Left ventricle myocardium inferior (tissue), 1 donor: ENCODE measurements around the gene P2RY13. TPM values are rescaled to one million over a fixed set of nuclear protein-coding genes. Genes with fewer than 3 reads are reported as not detected.

Source experiments
- DNase-seq: peaks from one replicate; pipeline ENCODE4 v3.0.0-alpha.2; 2020
- H3K27ac ChIP-seq: fragments of 200-600 bp; replicated peaks from 2 replicates; pipeline ENCODE4 v1.8.0; 2021
- H3K27me3 ChIP-seq: fragments of 200-600 bp; 2 replicates; pipeline ENCODE4 v1.8.0; 2021; ENCODE audit warnings: low read depth
- H3K36me3 ChIP-seq: fragments of 200-600 bp; 2 replicates; pipeline ENCODE4 v1.8.0; 2021
- H3K4me1 ChIP-seq: fragments of 200-600 bp; 2 replicates; pipeline ENCODE4 v1.8.0; 2021
- H3K4me3 ChIP-seq: fragments of 200-600 bp; 2 replicates; pipeline ENCODE4 v1.8.0; 2021; ENCODE audit warnings: mild to moderate bottlenecking, moderate library complexity
- H3K9me3 ChIP-seq: fragments of 200-600 bp; replicated peaks from 2 replicates; pipeline ENCODE4 v1.8.0; 2021
- CTCF ChIP-seq: fragments of 200-600 bp; IDR thresholded peaks from 2 replicates; pipeline ENCODE4 v1.8.0; 2021; ENCODE audit warnings: antibody characterized with exemption, mild to moderate bottlenecking, borderline replicate concordance
- intact Hi-C: fragments of 100-400 bp; cut with micrococcal nuclease; formaldehyde crosslinking; loops from one replicate; pipeline ENCODE4 v1.11.0; 2022
- total RNA-seq: library from RNA; stranded (reverse); fragmentation: NEBNext Ultra II Directional; extraction: Animal tissue kit (Norgen Biotek cat#: 25700); gene quantifications from one replicate; pipeline ENCODE4 v1.2.1, GENCODE V29; 2021
- donor health status: DM: no; HTN: yes; CAD: no; lungs with severe emphysema.

The P2RY13 gene
- total RNA-seq, 1 donor from 2014 or later: 0.96 TPM

- H3K36me3 ChIP-seq: no peaks in the 10 kb centered on the region
- intact Hi-C loops: loop anchor here (2.0 kb wide), 2 partner anchors 53 to 113 kb away; no protein-coding TSS in a partner anchor
- no peaks in the 10 kb centered on the region for H3K27me3 ChIP-seq
- no peak for TF ChIP-seq CTCF
- H3K27ac ChIP-seq: peak overlapping the region; percentile 64
- no peak overlapping the region for H3K4me3 ChIP-seq
- H3K4me1 ChIP-seq: peaks cover 10% of the 10 kb centered on the region
- no peak for DNase-seq
- no peaks in the 10 kb centered on the region for H3K9me3 ChIP-seq
Measured at GRCh38 chr3:151281671-151282324, 47.6 kb downstream of the P2RY13 start.

- Histone ChIP-seq H3K27ac (peak within 1 kb of the TSS; percentile 64), H3K36me3 (no peaks in the 10 kb centered on the region), H3K9me3 (no peaks in the 10 kb centered on the region), H3K4me1 (peaks cover 2% of the 10 kb centered on the region), H3K4me3 (peak within 1 kb of the TSS; percentile 51), H3K27me3 (no peaks in the 10 kb centered on the region)
- no peak for TF ChIP-seq CTCF
- intact Hi-C loops: no loop called here
- no peak for DNase-seq
Measured at GRCh38 chr3:151278230-151278629, 51.1 kb downstream of the P2RY13 start, which contains the start of gene P2RY14. Gene P2RY14 (minus strand): TSS chr3:151278542. CDS start chr3:151214316, 64,226 bp downstream.

GRCh38 chr3:151276687-151277042, 52.7 kb downstream of the P2RY13 start:
- Histone ChIP-seq H3K4me1 (no peaks in the 10 kb centered on the region), H3K9me3 (no peaks in the 10 kb centered on the region), H3K36me3 (no peaks in the 10 kb centered on the region), H3K27me3 (no peaks in the 10 kb centered on the region), H3K4me3 (peak overlapping the region; percentile 51), H3K27ac (peak overlapping the region; percentile 64)
- TF ChIP-seq CTCF: no peak
- intact Hi-C loops: no loop called here
- no peak for DNase-seq

Other genes with a start within 250 kb of the P2RY13 start
- gene MED12L, start 243.9 kb downstream of the P2RY13 start, total RNA-seq: 0.82 TPM
- not detected for gene GPR171, start 126.3 kb downstream of the P2RY13 start, total RNA-seq
- gene P2RY14, start 51.0 kb downstream of the P2RY13 start, total RNA-seq: 2.9 TPM
- not detected for gene GPR87, start 12.7 kb downstream of the P2RY13 start, total RNA-seq
- gene P2RY12, start 55.2 kb upstream of the P2RY13 start, total RNA-seq: 0.74 TPM
- 3.1 TPM for gene IGSF10, start 131.5 kb upstream of the P2RY13 start, total RNA-seq